Activated naive CD8-positive, alpha-beta T cell treated with anti-CD3 and anti-CD28 coated beads for 36 hours (primary cell): Measurements from ENCODE around the gene ALG2. TPM values are rescaled to one million over a fixed set of nuclear protein-coding genes. Genes with fewer than 3 reads are reported as not detected.
A peak's percentile ranks its signal among the peaks of the same experiment; 100 is the strongest.

Experiments
- DNase-seq: peaks from one replicate; pipeline ENCODE4 v3.0.0; 2021
- H3K27ac Mint-ChIP-seq: one replicate; pipeline ENCODE4 v1.8.0; 2022; ENCODE audit warnings: mild to moderate bottlenecking, moderate library complexity, mixed read lengths
- H3K27me3 Mint-ChIP-seq: one replicate; pipeline ENCODE4 v1.8.0; 2022; ENCODE audit warnings: mild to moderate bottlenecking, mixed read lengths
- H3K36me3 Mint-ChIP-seq: one replicate; pipeline ENCODE4 v1.8.0; 2021; ENCODE audit warnings: mild to moderate bottlenecking, mixed read lengths
- H3K4me1 Mint-ChIP-seq: one replicate; pipeline ENCODE4 v1.8.0; 2021; ENCODE audit warnings: mixed read lengths
- H3K4me3 Mint-ChIP-seq: one replicate; pipeline ENCODE4 v1.8.0; 2022; ENCODE audit warnings: mild to moderate bottlenecking, moderate library complexity, mixed read lengths
- H3K9me3 Mint-ChIP-seq: one replicate; pipeline ENCODE4 v1.8.0; 2022; ENCODE audit warnings: mixed read lengths
- total RNA-seq, 2 experiments: library from RNA; stranded (reverse); gene quantifications; one replicate each; pipeline ENCODE4 v1.2.3, GENCODE V29; 2021

The ALG2 gene
- total RNA-seq, 2 experiments from 2014 or later, result 27.3 to 30.3 TPM

GRCh38 chr9:99177576-99178366, 44.0 kb downstream of the ALG2 start:
- Mint-ChIP-seq H3K9me3 (no peaks in the 10 kb centered on the region), H3K4me1 (peaks cover 61% of the 10 kb centered on the region), H3K4me3 (no peak overlapping the region), H3K27me3 (no peaks in the 10 kb centered on the region), H3K27ac (no peak overlapping the region), H3K36me3 (peaks cover 11% of the 10 kb centered on the region)
- no peak for DNase-seq

GRCh38 chr9:99176527-99177013, 45.2 kb downstream of the ALG2 start:
- H3K27me3 Mint-ChIP-seq, result no peaks in the 10 kb centered on the region
- H3K27ac Mint-ChIP-seq, result no peak overlapping the region
- peaks cover 50% of the 10 kb centered on the region for H3K4me1 Mint-ChIP-seq
- H3K9me3 Mint-ChIP-seq, result no peaks in the 10 kb centered on the region
- H3K36me3 Mint-ChIP-seq, result peaks cover 10% of the 10 kb centered on the region
- no peak for DNase-seq
- H3K4me3 Mint-ChIP-seq, result no peak overlapping the region

GRCh38 chr9:99173570-99174504, 47.9 kb downstream of the ALG2 start:
- Mint-ChIP-seq H3K27ac (no peak overlapping the region), H3K36me3 (no peaks in the 10 kb centered on the region), H3K4me3 (no peak overlapping the region), H3K4me1 (peaks cover 25% of the 10 kb centered on the region), H3K27me3 (peaks cover 4% of the 10 kb centered on the region), H3K9me3 (no peaks in the 10 kb centered on the region)
- no peak for DNase-seq

DNA sequence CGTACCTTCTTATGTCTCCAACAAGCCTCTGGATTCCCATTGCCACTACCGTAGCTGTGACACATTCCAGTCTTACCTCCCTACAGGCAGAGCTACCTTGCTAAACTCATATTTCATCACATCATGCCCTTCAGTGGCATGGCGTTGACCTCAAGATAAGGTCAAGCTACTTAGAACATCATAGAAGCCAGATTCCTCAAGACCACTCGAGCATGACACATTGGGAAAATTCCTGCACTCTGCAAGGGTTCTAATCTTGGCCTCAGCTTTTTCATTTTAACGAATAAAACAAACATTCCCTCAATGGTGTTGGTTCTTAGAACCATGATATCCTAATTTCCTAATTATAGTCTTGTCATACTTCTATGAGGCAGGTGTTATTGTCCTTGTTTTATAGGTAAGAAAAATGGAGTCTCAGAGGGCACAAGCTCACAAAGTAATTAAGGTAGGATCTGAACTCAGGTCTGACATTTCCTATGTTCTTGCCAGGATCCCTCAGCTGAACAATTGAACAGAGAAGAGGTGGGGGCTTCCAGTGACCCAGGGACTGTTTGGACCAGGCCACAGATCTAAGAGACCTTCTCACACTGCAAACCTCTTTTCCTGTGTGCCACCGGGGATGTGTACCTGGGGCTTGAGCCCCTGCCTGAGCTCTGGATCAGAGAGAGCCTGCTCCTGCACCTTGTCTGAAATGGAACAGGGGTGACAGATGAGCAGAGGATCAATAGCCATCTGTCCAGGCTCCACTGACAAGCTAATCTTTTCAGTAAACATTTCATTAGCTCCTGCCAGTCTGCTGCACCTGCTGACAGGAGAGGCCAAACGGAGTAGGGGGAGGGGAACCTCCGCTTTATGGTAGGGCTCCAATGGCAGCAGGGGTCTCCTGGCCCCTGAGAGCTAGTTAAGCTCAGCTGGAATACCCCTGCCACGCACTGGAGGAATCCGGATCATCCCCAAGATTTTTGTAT, 49.3 kb downstream of the ALG2 start:
- Mint-ChIP-seq H3K36me3 (no peaks in the 10 kb centered on the region), H3K27me3 (peaks cover 4% of the 10 kb centered on the region), H3K4me3 (no peak overlapping the region), H3K4me1 (peaks cover 30% of the 10 kb centered on the region), H3K9me3 (no peaks in the 10 kb centered on the region), H3K27ac (no peak overlapping the region)
- DNase-seq, result no peak

DNA sequence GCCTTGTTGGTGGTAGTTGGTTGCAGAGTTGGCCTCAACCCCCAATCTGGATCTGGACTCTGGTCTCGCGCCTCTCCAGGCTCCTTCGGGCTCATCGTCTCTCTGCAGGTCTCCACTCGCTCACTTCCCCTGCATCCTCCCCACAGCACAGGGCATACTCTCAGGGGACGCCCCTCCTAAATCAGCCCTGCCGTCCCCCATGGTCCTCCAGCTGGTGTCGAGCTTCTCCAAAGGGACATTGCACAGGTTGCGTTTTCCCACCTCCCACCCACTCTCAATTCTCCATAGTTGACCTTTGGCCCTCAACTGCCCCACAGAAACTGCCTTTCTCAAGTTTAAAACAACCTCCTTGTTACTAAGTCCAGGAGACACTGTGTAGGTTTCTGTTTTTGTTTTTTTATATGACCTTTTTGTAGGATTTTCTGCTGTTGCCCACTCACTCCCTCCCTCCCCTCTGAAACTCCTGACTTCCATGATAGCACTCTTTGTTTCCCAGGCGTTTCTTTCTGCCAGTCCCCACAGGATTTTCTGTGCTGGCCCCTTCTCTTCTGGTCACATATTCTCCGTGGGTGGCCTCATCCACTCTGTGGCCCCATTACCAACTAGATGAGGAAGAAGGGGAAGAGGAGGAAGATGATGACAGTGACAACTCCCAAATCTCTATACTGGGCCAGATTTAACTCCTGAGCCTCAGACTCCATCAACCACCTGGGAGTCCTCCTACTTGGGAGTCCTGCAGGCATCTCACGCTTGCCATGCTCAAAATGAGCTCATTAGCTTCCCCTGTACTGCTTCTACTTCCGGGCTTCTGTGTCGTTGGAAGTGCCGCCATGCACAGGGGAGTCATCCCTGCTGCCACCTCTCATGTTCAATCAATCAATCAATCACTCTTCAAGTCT, 50.3 kb downstream of the ALG2 start:
- Mint-ChIP-seq H3K9me3 (no peaks in the 10 kb centered on the region), H3K36me3 (no peaks in the 10 kb centered on the region), H3K4me3 (no peak overlapping the region), H3K27ac (no peak overlapping the region), H3K4me1 (peaks cover 35% of the 10 kb centered on the region), H3K27me3 (peaks cover 4% of the 10 kb centered on the region)
- DNase-seq, result no peak

- Mint-ChIP-seq H3K4me3 (no peak overlapping the region), H3K4me1 (peaks cover 45% of the 10 kb centered on the region), H3K9me3 (no peaks in the 10 kb centered on the region), H3K27ac (no peak overlapping the region), H3K27me3 (peaks cover 4% of the 10 kb centered on the region), H3K36me3 (peaks cover 7% of the 10 kb centered on the region)
- DNase-seq, result no peak
Measured at GRCh38 chr9:99169982-99170761, 51.6 kb downstream of the ALG2 start.

GRCh38 chr9:99169086-99169485, 52.7 kb downstream of the ALG2 start:
- peaks cover 51% of the 10 kb centered on the region for H3K4me1 Mint-ChIP-seq
- H3K4me3 Mint-ChIP-seq, result no peak overlapping the region
- no peaks in the 10 kb centered on the region for H3K9me3 Mint-ChIP-seq
- H3K27me3 Mint-ChIP-seq, result peaks cover 4% of the 10 kb centered on the region
- no peak for DNase-seq
- H3K27ac Mint-ChIP-seq, result no peak overlapping the region
- peaks cover 7% of the 10 kb centered on the region for H3K36me3 Mint-ChIP-seq

DNA sequence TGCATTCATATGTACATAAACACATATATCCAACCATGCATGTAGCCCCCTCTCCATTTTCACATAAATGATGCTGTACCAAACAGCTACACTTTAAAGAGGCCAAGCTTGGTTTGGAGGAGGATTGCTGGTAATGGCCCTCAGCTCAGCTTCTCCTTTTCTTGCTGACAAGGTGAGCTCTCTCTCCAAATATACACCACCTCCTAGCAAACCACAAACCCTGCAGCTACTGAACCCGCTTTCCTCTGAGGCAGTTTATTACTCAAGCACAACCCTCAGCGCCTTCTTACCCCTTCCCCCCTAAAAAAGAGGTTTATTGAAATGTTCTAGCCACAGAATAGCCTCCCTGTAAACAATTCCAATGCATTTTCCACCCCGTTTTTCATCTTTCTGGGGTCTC, 54.0 kb downstream of the ALG2 start:
- Mint-ChIP-seq H3K27ac (no peak overlapping the region), H3K4me3 (no peak overlapping the region), H3K27me3 (peaks cover 5% of the 10 kb centered on the region), H3K9me3 (no peaks in the 10 kb centered on the region), H3K36me3 (peaks cover 7% of the 10 kb centered on the region), H3K4me1 (peaks cover 47% of the 10 kb centered on the region)
- DNase-seq, result no peak

DNA sequence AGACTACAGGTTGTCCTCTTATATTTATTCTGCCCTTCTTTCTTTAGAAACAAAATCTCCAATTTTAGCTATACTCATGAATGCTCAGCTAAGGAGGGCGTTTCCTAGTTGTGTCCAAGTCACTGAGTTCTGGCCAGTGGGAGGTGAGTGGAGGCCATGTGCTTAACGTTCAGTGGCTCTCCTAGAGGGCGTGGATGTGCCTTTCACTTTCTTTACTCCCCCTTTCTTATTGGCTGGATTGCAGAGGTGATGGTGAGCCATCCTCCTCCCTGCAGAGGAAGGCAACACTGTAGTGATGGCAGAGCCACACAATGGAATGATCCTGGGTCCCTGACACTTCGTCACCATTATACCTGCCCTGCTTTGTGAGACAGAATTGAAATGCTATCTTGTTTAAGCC, 54.6 kb downstream of the ALG2 start:
- Mint-ChIP-seq H3K27ac (peak overlapping the region; percentile 64), H3K4me1 (peaks cover 50% of the 10 kb centered on the region)

More for the DNA sequence above, 54.6 kb downstream of the ALG2 start:
- Mint-ChIP-seq H3K4me3 (no peak overlapping the region), H3K9me3 (no peaks in the 10 kb centered on the region), H3K36me3 (peaks cover 7% of the 10 kb centered on the region), H3K27me3 (peaks cover 7% of the 10 kb centered on the region)
- DNase-seq, result no peak

Other genes starting within 250 kb of the ALG2 start
- gene TGFBR1, start 116.8 kb downstream of the ALG2 start, total RNA-seq, result 10 to 100 TPM; 30.4 to 32.1 TPM
- gene SEC61B, start 340 bp upstream of the ALG2 start, total RNA-seq, result 100 to 1,000 TPM; 161 to 164 TPM